ENCODE results near the gene ACTG2.
"Not testable (repeated sequence)": the region's sequence is repeated elsewhere in the genome, so short reads cannot be mapped to it uniquely, and the experiment has no call there.

ACTG2 gene

GRCh38 chr2:73938718-73939352 is 46.0 kb downstream of the ACTG2 start:
- in situ Hi-C loops (cut with MboI; ENCODE audit: low pct_unique_long_range_greater_than_20kb, low sequenced_read_pairs, unreplicated experiment) = no loop called here
- DNase-seq (ENCODE audit: low spot score) = no peak
- TF ChIP-seq CTCF (IDR thresholded peaks at IDR 0.05; ENCODE audit: extremely low read depth, insufficient read depth, missing control alignments) = no peak

- TF ChIP-seq CTCF (IDR thresholded peaks at IDR 0.05; ENCODE audit: extremely low read depth, insufficient read depth, missing control alignments) = no peak
- DNase-seq (ENCODE audit: low spot score) = no peak
- in situ Hi-C loops (cut with MboI; ENCODE audit: low pct_unique_long_range_greater_than_20kb, low sequenced_read_pairs, unreplicated experiment) = no loop called here
These were observed 46.6 kb downstream of the ACTG2 start for GRCh38 chr2:73939419-73939818.

GRCh38 chr2:73940066-73940465 is 47.3 kb downstream of the ACTG2 start:
- DNase-seq (ENCODE audit: low spot score); in situ Hi-C loops (cut with MboI; ENCODE audit: low pct_unique_long_range_greater_than_20kb, low sequenced_read_pairs, unreplicated experiment): not testable (repeated sequence)

- in situ Hi-C loops (cut with MboI; ENCODE audit: low pct_unique_long_range_greater_than_20kb, low sequenced_read_pairs, unreplicated experiment) = no loop called here
- no peak for TF ChIP-seq CTCF (IDR thresholded peaks at IDR 0.05; ENCODE audit: extremely low read depth, insufficient read depth, missing control alignments)
- no peak for DNase-seq (ENCODE audit: low spot score)
These were observed 49.9 kb downstream of the ACTG2 start for GRCh38 chr2:73942664-73943063.

- in situ Hi-C loops (cut with MboI; ENCODE audit: low pct_unique_long_range_greater_than_20kb, low sequenced_read_pairs, unreplicated experiment) = no loop called here
- peak; percentile 38 for DNase-seq (ENCODE audit: low spot score)
- TF ChIP-seq CTCF (IDR thresholded peaks at IDR 0.05; ENCODE audit: extremely low read depth, insufficient read depth, missing control alignments) = no peak
These were observed 51.9 kb downstream of the ACTG2 start for GRCh38 chr2:73944714-73945113.

GRCh38 chr2:73946215-73946614 is 53.4 kb downstream of the ACTG2 start:
- in situ Hi-C loops (cut with MboI; ENCODE audit: low pct_unique_long_range_greater_than_20kb, low sequenced_read_pairs, unreplicated experiment) = no loop called here
- DNase-seq (ENCODE audit: low spot score) = no peak
- TF ChIP-seq CTCF (IDR thresholded peaks at IDR 0.05; ENCODE audit: extremely low read depth, insufficient read depth, missing control alignments) = no peak

DNA sequence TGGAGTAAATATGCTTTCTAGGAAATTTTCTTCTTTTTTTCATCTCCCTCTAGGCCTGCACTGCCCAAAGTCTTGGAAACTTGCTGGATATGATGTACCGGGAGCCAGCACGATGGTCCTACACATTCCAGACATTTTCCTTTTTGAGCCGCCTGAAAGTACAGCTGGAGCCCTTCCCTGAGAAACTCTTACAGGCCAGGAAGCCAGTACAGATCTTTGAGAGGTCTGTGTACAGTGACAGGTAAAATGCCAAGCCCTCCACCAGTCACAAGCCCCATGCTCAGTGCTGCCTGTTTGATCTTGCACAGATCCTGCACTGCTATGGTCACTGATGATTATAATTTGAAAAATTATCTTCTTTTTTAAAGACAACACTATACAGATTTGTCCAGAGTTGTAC is 53.9 kb downstream of the ACTG2 start:
- in situ Hi-C loops (cut with MboI; ENCODE audit: low pct_unique_long_range_greater_than_20kb, low sequenced_read_pairs, unreplicated experiment) = no loop called here
- no peak for TF ChIP-seq CTCF (IDR thresholded peaks at IDR 0.05; ENCODE audit: extremely low read depth, insufficient read depth, missing control alignments)
- no peak for DNase-seq (ENCODE audit: low spot score)
